Endothelial cell of umbilical vein (primary cell): ENCODE data around the gene PLEKHA5. TPM values are rescaled to one million over a fixed set of nuclear protein-coding genes. Genes with fewer than 3 reads are reported as not detected.
A peak's percentile ranks its signal among the peaks of the same experiment; 100 is the strongest.

Experiments used
- BruUV-seq: library from RNA; stranded (reverse); fragments of 400-500 nt; replicated peaks from 2 replicates; lab custom pipeline; 2021; lab: Mats Ljungman, UMichigan
- CTCF ChIA-PET: fragments of 300-600, 350-600 bp; sonication (Branson Sonifier 250); formaldehyde crosslinking; loops from one replicate; lab custom pipeline; 2021; ENCODE audit warnings: antibody characterized with exemption, inconsistent platforms; lab: Charles Lee
- POLR2A ChIA-PET: fragments of 300-600, 350-600 bp; sonication (Branson Sonifier 250); formaldehyde crosslinking; loops from one replicate; lab custom pipeline; 2021; ENCODE audit warnings: antibody characterized with exemption, inconsistent platforms; lab: Charles Lee
- DNase-seq: peaks from one replicate; pipeline ENCODE4 v3.0.0-alpha.2; 2011; ENCODE audit warnings: low read depth, low spot score
- FAIRE-seq: peaks from 2 replicates; lab custom pipeline; 2011; peaks lifted over from hg19 to GRCh38; lab: Jason Lieb, UNC
- H2AFZ ChIP-seq: 2 replicates; pipeline ENCODE4 v1.6.0; 2012; ENCODE audit warnings: low read depth, low read length, control low read depth, inconsistent platforms
- H3K27ac ChIP-seq: 2 replicates; pipeline ENCODE4 v1.5.1; 2011; ENCODE audit warnings: low read depth, mild to moderate bottlenecking, control low read depth, low read length, moderate library complexity; ENCODE audit not compliant: insufficient read depth
- H3K27me3 ChIP-seq, 2 experiments: 2 replicates each; pipeline versions ENCODE4 v1.6.0 to v1.6.1; 2011; ENCODE audit warnings: low read length in 2 of 2, mixed read lengths in 1 of 2; ENCODE audit not compliant: control insufficient read depth in 2 of 2, insufficient read depth in 2 of 2
- H3K36me3 ChIP-seq, 2 experiments: 2 replicates in 1 of 2; 3 replicates in 1 of 2; pipeline ENCODE4 v1.5.1; 2011; ENCODE audit warnings: low read length in 2 of 2, mild to moderate bottlenecking in 1 of 2, moderate library complexity in 1 of 2; ENCODE audit not compliant: control insufficient read depth in 2 of 2, insufficient read depth in 2 of 2; ENCODE audit errors: extremely low read depth in 1 of 2
- H3K4me1 ChIP-seq: 3 replicates; pipeline ENCODE4 v1.5.1; 2011; ENCODE audit warnings: mild to moderate bottlenecking, low read length; ENCODE audit not compliant: control insufficient read depth, insufficient read depth; ENCODE audit errors: extremely low read depth
- H3K4me2 ChIP-seq: 2 replicates; pipeline ENCODE4 v1.6.1; 2011; ENCODE audit warnings: low read length, control low read depth, mixed read lengths; ENCODE audit not compliant: insufficient read depth
- H3K4me3 ChIP-seq, 3 experiments: fragments of 200-600 bp in 1 of 3; sonication (generic), shearing (Covaris generic) in 1 of 3; replicated peaks in 1 of 3; 2 replicates each; pipeline ENCODE4 v1.5.1; 2011 to 2016; ENCODE audit warnings: control low read depth in 3 of 3, low read length in 3 of 3, mild to moderate bottlenecking in 2 of 3, inconsistent platforms in 1 of 3, low read depth in 1 of 3, moderate library complexity in 1 of 3; ENCODE audit not compliant: insufficient read depth in 1 of 3
- H3K79me2 ChIP-seq: 2 replicates; pipeline ENCODE4 v1.6.0; 2012; ENCODE audit warnings: low read length, inconsistent platforms; ENCODE audit not compliant: control insufficient read depth, insufficient read depth
- H3K9ac ChIP-seq: replicated peaks from 2 replicates; pipeline ENCODE3; 2011; ENCODE audit warnings: low read length, control low read depth; ENCODE audit not compliant: insufficient read depth; ENCODE audit errors: extremely low read depth
- H3K9me1 ChIP-seq: replicated peaks from 3 replicates; pipeline ENCODE4 v1.6.0; 2011; ENCODE audit warnings: mild to moderate bottlenecking, low read length; ENCODE audit not compliant: control insufficient read depth, insufficient read depth; ENCODE audit errors: extremely low read depth
- H3K9me3 ChIP-seq: replicated peaks from 2 replicates; pipeline ENCODE4 v1.5.1; 2012; ENCODE audit warnings: low read length, inconsistent platforms; ENCODE audit not compliant: control insufficient read depth, insufficient read depth
- H4K20me1 ChIP-seq: replicated peaks from 2 replicates; pipeline ENCODE3; 2011; ENCODE audit warnings: mild to moderate bottlenecking, low read length; ENCODE audit not compliant: control insufficient read depth, insufficient read depth; ENCODE audit errors: extremely low read depth
- EZH2 ChIP-seq: IDR thresholded peaks from 2 replicates; pipeline ENCODE4 v1.6.1; 2012; ENCODE audit warnings: borderline replicate concordance, low read depth, mild to moderate bottlenecking, moderate library complexity, low read length, inconsistent platforms; ENCODE audit not compliant: severe bottlenecking
- FOS ChIP-seq: IDR thresholded peaks from 2 replicates; pipeline ENCODE4 v1.6.1; 2011; ENCODE audit warnings: mild to moderate bottlenecking, low read length, moderate library complexity, borderline replicate concordance; ENCODE audit not compliant: insufficient read depth
- GATA2 ChIP-seq: IDR thresholded peaks from 2 replicates; pipeline ENCODE4 v1.7.0; 2011; ENCODE audit warnings: low read depth, mild to moderate bottlenecking, moderate library complexity, mixed read lengths, low read length; ENCODE audit not compliant: insufficient read length, insufficient read depth
- JUN ChIP-seq: IDR thresholded peaks from 2 replicates; pipeline ENCODE4 v1.6.1; 2011; ENCODE audit warnings: borderline replicate concordance, low read depth; ENCODE audit not compliant: insufficient read length, insufficient read depth
- MAX ChIP-seq: IDR thresholded peaks from 2 replicates; pipeline ENCODE4 v1.6.1; 2011; ENCODE audit not compliant: insufficient read depth, insufficient read length
- POLR2A ChIP-seq: IDR thresholded peaks from 2 replicates; pipeline ENCODE4 v1.6.1; 2012; ENCODE audit warnings: low read depth, mild to moderate bottlenecking, control low read depth, low read length
- dilution Hi-C: fragments of 300-500 bp; cut with MboI; formaldehyde crosslinking; loops from one replicate; pipeline ENCODE4 v1.15.0; 2019; ENCODE audit warnings: low sequenced_read_pairs; ENCODE audit not compliant: extremely low pct_ligation_motif_present
- intact Hi-C: fragments of 100-400 bp; cut with micrococcal nuclease; formaldehyde crosslinking; loops from one replicate; pipeline ENCODE4 v1.10.0; 2022
- polyA plus RNA-seq, 4 experiments: library from polyadenylated mRNA; depleted of rRNA in 3 of 4; stranded (reverse) in 3 of 4; unstranded in 1 of 4; fragments of >200 nt; gene quantifications; 2 replicates each; pipeline versions ENCODE4 v1.2.1 to v1.2.3, GENCODE V29; 2011 to 2012; ENCODE audit warnings: missing spikeins in 1 of 4
- total RNA-seq: library from RNA; stranded (reverse); gene quantifications from 2 replicates; pipeline ENCODE4 v1.2.3, GENCODE V29; 2021
- TF ChIP-seq, protein P1 (sequence below), 2 donors: IDR thresholded peaks; 1 replicate in 1 of 2; 2 replicates in 1 of 2; pipeline ENCODE4 v1.5.1; 2011; ENCODE audit warnings: low read length in 2 of 2, mild to moderate bottlenecking in 2 of 2, moderate library complexity in 2 of 2, control low read depth in 1 of 2, inconsistent platforms in 1 of 2, low read depth in 1 of 2; ENCODE audit not compliant: insufficient read depth in 1 of 2; ENCODE audit errors: extremely low read depth in 1 of 2

Gene PLEKHA5
- total and polyA plus RNA-seq, 2 donors (not counting 3 experiments of a cell fraction or from before 2014, with no cell fraction given): 2.5 to 12.7 TPM

DNA sequence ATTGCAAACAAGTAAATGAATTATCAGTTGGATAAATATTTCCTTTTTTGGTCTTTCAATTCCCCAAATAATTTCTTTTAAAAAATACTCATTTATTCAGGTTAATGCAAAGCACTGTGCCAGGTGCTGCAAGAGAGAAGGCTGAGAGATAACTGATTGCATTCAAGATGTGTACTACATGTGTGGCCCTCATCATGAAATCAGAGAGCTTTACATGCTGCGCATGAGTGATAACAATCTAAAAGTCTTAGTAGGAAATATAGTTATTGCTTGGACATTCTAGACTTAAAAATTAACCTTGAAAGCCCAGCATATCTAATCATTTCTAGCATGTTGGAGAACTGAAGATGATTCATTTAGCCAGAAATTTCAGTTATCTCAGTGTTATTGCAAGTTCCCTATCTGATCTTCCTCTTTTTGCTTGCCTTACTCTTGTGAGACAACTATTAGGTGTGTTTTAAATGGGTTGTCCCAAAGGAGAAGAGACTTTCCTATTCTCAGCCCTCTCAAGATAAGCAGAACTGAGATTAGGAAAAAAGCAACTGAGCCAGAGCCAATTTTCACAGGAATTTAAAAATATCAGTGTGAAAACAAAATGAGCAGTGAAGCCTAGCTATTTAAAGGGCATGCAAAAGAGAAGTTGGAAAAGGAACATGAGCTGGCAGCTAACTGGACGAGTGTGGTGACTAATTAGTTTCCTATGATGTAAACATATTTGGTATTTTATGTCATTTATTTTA is 60.9 kb downstream of the PLEKHA5 start:
- ChIA-PET CTCF (interaction anchor here (0.6 to 2.0 kb wide), 9 partner anchors 9 to 760 kb away, joined by 3 to 13 read pairs (median 4); no protein-coding TSS in a partner anchor), POLR2A (no interaction called here)
- no peak overlapping the region for H3K4me3 ChIP-seq
- peak; percentile 49 for TF ChIP-seq FOS
- TF ChIP-seq JUN: peak; percentile 40
- TF ChIP-seq, protein P1, sequence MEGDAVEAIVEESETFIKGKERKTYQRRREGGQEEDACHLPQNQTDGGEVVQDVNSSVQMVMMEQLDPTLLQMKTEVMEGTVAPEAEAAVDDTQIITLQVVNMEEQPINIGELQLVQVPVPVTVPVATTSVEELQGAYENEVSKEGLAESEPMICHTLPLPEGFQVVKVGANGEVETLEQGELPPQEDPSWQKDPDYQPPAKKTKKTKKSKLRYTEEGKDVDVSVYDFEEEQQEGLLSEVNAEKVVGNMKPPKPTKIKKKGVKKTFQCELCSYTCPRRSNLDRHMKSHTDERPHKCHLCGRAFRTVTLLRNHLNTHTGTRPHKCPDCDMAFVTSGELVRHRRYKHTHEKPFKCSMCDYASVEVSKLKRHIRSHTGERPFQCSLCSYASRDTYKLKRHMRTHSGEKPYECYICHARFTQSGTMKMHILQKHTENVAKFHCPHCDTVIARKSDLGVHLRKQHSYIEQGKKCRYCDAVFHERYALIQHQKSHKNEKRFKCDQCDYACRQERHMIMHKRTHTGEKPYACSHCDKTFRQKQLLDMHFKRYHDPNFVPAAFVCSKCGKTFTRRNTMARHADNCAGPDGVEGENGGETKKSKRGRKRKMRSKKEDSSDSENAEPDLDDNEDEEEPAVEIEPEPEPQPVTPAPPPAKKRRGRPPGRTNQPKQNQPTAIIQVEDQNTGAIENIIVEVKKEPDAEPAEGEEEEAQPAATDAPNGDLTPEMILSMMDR (IDR thresholded peaks at IDR 0.05; ENCODE audit: extremely low read depth in 1 of 2, insufficient read depth in 1 of 2, low read depth in 1 of 2, low read length in 2 of 2): no peak
- TF ChIP-seq MAX: no peak
- TF ChIP-seq GATA2: peak; percentile 35
- TF ChIP-seq POLR2A: no peak
- no peak for TF ChIP-seq EZH2
- H3K27ac ChIP-seq: no peak overlapping the region
- FAIRE-seq: peak; percentile 53
- no peaks in the 10 kb centered on the region for H4K20me1 ChIP-seq
- peak overlapping the region; percentile 29 for H3K4me2 ChIP-seq
- H3K27me3 ChIP-seq: no peaks in the 10 kb centered on the region
- intact Hi-C loops (loop anchor here (2.0 kb wide), 1 partner anchor 84 kb away; no protein-coding TSS in a partner anchor), dilution Hi-C loops (no loop called here)
- DNase-seq: peak; percentile 87
- H3K4me1 ChIP-seq: peaks cover 9% of the 10 kb centered on the region
- H2AFZ ChIP-seq: no peak overlapping the region
- H3K9ac ChIP-seq: no peak overlapping the region
- no peaks in the 10 kb centered on the region for H3K9me3 ChIP-seq
- H3K79me2 ChIP-seq: no peaks in the 10 kb centered on the region
- H3K36me3 ChIP-seq: no peaks in the 10 kb centered on the region
- BruUV-seq: no TSS peak
- H3K9me1 ChIP-seq: no peaks in the 10 kb centered on the region
